Breast epithelium (tissue), 4 donors: Measurements from ENCODE around the gene SPIB. TPM values are rescaled to one million over a fixed set of nuclear protein-coding genes. Genes with fewer than 3 reads are reported as not detected.

ENCODE experiments used
- DNase-seq, 2 donors: peaks; one replicate each; pipeline ENCODE4 v3.0.0-alpha.2; 2019; ENCODE audit warnings: low spot score in 2 of 2
- H3K27ac ChIP-seq, 2 donors: fragments of 200-600 bp; sonication (generic) in 1 of 2; one replicate each; pipeline ENCODE4 v1.5.1; 2016 to 2019; ENCODE audit warnings: mild to moderate bottlenecking in 1 of 2
- H3K27me3 ChIP-seq, 2 donors: fragments of 200-600 bp; sonication (generic) in 1 of 2; one replicate each; pipeline versions ENCODE4 v1.5.1 to v1.6.0; 2017 to 2019; ENCODE audit warnings: control low read depth in 1 of 2, mild to moderate bottlenecking in 1 of 2
- H3K36me3 ChIP-seq: fragments of 200-600 bp; one replicate; pipeline ENCODE4 v1.5.1; 2019
- H3K4me1 ChIP-seq, 2 donors: fragments of 200-600 bp; sonication (generic); one replicate each; pipeline ENCODE4 v1.5.1; 2016 to 2019; ENCODE audit warnings: control low read depth in 1 of 2
- H3K4me3 ChIP-seq, 3 donors: fragments of 200-600 bp; sonication (generic); 1 replicate in 2 of 3; 2 replicates in 1 of 3; pipeline ENCODE4 v1.5.1; 2016 to 2019; ENCODE audit warnings: mild to moderate bottlenecking in 3 of 3, moderate library complexity in 2 of 3
- H3K9me3 ChIP-seq, 2 donors: fragments of 200-600 bp; sonication (generic) in 1 of 2; one replicate each; pipeline ENCODE4 v1.5.1; 2016 to 2019; ENCODE audit warnings: control low read depth in 1 of 2
- CTCF ChIP-seq, 3 donors: fragments of 450-650 bp; IDR thresholded peaks; one replicate each; pipeline ENCODE4 v1.5.1; 2016 to 2017; ENCODE audit warnings: antibody characterized with exemption in 3 of 3, mild to moderate bottlenecking in 3 of 3, moderate library complexity in 3 of 3
- POLR2A ChIP-seq: fragments of 450-650 bp; IDR thresholded peaks from one replicate; pipeline ENCODE4 v1.6.1; 2016; ENCODE audit warnings: antibody characterized with exemption, mild to moderate bottlenecking, moderate library complexity
- POLR2AphosphoS5 ChIP-seq, 3 donors: sonication (generic); formaldehyde crosslinking; IDR thresholded peaks; one replicate each; pipeline ENCODE4 v1.6.1; 2017; ENCODE audit warnings: antibody characterized with exemption in 3 of 3
- intact Hi-C: fragments of 100-400 bp; cut with DNase I; formaldehyde crosslinking; loops from one replicate; pipeline ENCODE4 v1.15.1; 2023; ENCODE audit warnings: low total_unique reads
- total RNA-seq, 3 donors: library from RNA; depleted of rRNA; stranded (reverse); fragments of >200 nt; gene quantifications; one replicate each; pipeline ENCODE4 v1.1.0, GENCODE V29; 2016

Gene SPIB
- total RNA-seq = under 1 TPM in 1 of 3 donors, not detected in 2; 0.33 TPM

DNA sequence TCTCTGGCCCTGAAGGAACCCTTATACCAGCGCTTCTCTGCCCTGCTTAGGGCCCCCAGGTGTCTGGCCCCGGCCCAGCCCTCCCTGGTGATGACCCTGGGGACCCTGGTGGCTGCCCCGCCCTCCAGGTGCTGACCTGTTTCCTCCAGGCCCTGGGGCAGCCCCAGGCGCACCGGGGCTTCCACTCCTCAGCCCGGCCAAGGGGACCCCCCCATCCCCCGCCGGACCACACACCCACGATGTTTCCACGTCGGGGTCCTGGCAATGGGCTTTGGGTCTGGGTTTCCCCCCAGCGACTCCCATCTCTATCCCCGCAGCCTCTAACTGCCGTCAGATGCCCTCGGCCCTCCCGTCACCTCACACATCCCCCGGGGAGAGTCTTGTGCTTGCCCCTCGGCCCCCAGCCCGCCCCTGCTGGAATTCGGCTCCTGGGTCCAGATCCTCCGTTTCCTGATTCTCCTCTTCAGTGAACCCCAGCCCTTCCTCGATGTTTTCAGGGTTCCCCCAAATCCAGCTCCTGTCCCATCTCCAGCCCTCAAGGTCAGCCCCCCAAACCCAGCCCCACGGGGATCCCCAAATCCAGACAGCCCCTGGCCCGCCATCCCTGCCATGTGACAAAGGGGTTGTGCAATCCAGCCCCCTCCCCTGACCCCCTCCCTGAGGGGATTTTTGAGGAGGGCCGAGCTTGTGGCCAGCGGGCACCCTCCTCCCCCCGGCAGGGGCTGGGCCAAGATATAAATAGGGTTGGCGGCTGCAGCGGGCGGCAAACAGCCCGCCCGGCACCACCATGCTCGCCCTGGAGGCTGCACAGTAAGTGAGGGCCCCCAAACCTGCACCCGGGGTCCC lies at the start of gene SPIB:
Gene SPIB (plus strand): TSS at position 763 of the 846 bp plus-strand sequence. CDS start 25 bp downstream, at position 788.
- TF ChIP-seq CTCF (IDR thresholded peaks at IDR 0.05) (no peak), POLR2AphosphoS5 (IDR thresholded peaks at IDR 0.05) (no peak), POLR2A (no peak)
- Histone ChIP-seq H3K27ac (no peak within 1 kb of the TSS), H3K4me3 (no peak within 1 kb of the TSS), H3K9me3 (no peaks in the 10 kb centered on the region), H3K27me3 (peaks cover 5 to 44% of the 10 kb centered on the region in 2 donors), H3K4me1 (no peaks in the 10 kb centered on the region), H3K36me3 (no peaks in the 10 kb centered on the region)
- intact Hi-C loops = no loop called here
- no peak for DNase-seq

DNA sequence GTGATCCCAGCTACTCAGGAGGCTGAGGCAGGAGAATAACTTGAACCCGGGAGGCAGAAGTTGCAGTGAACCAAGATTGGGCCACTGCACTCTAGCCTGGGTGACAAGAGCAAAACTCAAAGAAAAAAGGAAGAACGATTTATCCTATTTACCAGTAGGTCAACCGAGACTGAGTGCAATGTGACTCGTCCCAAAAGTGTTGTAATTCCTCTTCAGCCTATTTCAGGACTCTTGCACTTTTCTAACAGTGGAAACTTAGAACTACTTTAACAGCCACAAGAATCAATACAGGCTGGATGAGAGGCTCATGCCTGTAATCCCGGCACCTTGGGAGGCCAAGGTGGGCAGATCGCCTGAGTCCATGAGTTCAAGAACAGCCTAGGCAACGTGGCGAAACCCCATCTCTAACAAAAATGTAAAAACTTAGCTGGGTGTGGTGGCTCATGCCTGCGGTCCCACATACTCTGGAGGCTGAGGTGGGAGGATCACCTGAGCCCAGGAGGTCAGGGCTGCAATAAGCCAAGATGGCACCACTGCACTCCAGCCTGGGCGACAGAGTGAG lies 46.7 kb upstream of the SPIB start:
- Histone ChIP-seq H3K9me3 (no peaks in the 10 kb centered on the region), H3K4me1 (no peaks in the 10 kb centered on the region), H3K27me3 (no peaks in the 10 kb centered on the region), H3K36me3 (no peaks in the 10 kb centered on the region), H3K27ac (no peak overlapping the region), H3K4me3 (no peak overlapping the region)
- intact Hi-C loops = no loop called here
- DNase-seq = no peak
- TF ChIP-seq CTCF (IDR thresholded peaks at IDR 0.05) = no peak
- no peak for TF ChIP-seq POLR2A
- no peak for TF ChIP-seq POLR2AphosphoS5 (IDR thresholded peaks at IDR 0.05)

DNA sequence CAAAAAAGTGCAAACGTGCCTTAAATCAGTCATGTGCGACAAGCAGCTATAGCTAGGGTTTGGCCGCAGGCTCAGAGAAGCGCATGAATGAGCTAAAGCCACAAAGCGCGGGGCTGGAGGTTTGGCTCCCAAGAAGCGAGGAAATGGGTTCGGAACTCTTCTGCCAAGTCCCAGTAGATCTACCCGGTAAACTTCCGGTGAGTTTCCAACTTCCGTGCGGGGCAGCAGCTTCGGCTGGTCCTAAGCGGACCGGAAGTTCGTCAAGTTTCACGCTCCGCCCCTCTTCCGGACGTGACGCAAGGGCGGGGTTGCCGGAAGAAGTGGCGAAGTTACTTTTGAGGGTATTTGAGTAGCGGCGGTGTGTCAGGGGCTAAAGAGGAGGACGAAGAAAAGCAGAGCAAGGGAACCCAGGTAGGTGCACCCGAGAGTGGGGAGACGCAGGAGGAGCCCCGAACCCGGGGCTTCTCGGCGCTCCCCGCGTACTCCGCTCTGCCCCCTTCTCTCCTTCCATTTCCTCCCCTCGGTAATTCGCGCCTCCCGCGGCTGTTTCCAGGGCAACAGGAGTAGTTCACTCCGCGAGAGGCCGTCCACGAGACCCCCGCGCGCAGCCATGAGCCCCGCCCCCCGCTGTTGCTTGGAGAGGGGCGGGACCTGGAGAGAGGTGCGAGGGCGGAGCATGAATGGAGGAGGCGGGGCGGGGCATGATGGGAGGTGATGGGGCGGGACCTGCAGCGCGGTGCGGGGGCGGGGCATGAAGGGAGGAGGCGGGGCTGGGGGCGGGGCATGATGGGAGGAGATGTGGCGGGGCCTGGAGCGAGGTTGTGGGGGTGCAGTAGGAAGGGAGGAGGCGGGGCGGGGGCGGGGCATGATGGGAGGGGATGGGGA lies 42.3 kb upstream of the SPIB start, which contains the start of gene NR1H2:
Gene NR1H2 (plus strand): TSS at position 292 of the 885 bp plus-strand sequence. CDS start 1,149 bp downstream, outside the sequence.
- Histone ChIP-seq H3K36me3 (no peaks in the 10 kb centered on the region), H3K4me1 (no peaks in the 10 kb centered on the region), H3K9me3 (no peaks in the 10 kb centered on the region), H3K27me3 (no peaks in the 10 kb centered on the region), H3K27ac (peak within 1 kb of the TSS; percentile 99), H3K4me3 (peak within 1 kb of the TSS; percentile 75 to 95 (median 81))
- peak; percentile 93 for DNase-seq
- TF ChIP-seq POLR2A (peak; percentile 81), CTCF (IDR thresholded peaks at IDR 0.05) (no peak), POLR2AphosphoS5 (IDR thresholded peaks at IDR 0.05) (peak; percentile 93 to 98 (median 97))
- intact Hi-C loops = no loop called here

DNA sequence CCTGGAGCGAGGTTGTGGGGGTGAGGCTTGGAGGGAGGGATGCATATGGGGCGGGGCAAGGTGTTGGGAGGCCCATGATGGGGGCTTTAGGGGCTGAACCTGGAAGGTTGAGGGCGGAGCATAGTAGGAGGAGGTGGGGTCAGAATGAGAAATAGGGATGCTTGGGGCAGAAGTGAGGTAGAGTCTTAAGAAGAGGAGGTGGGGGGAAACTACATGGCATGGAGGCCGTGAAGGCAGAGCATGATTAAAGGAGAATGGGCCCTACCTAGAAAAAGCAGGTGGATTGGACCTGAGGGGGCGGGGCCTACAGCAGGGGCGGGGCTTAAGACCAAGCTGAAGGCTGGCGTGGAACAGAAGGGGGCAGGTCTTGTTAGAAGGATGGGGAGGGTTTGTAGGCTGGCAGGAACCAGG lies 41.7 kb upstream of the SPIB start:
- DNase-seq = peak in 1 of 2 donors; percentile 46
- no peaks in the 10 kb centered on the region for H3K4me1 ChIP-seq
- intact Hi-C loops = no loop called here

More for the DNA sequence above, 41.7 kb upstream of the SPIB start:
- Histone ChIP-seq H3K27ac (peak overlapping the region; percentile 99), H3K27me3 (no peaks in the 10 kb centered on the region), H3K9me3 (no peaks in the 10 kb centered on the region), H3K4me3 (peak overlapping the region; percentile 75 to 95 (median 81)), H3K36me3 (peaks cover 4% of the 10 kb centered on the region)
- TF ChIP-seq CTCF (IDR thresholded peaks at IDR 0.05) = no peak
- TF ChIP-seq POLR2AphosphoS5 (IDR thresholded peaks at IDR 0.05) = no peak
- no peak for TF ChIP-seq POLR2A
